Duodenal mucosa (tissue), 2 donors: Measurements from ENCODE around the gene AQP6.

Experiments
- H3K27ac ChIP-seq: one replicate; pipeline ENCODE4 v1.7.0; 2013; ENCODE audit warnings: low read depth, low read length
- H3K27me3 ChIP-seq, 2 donors: one replicate each; pipeline ENCODE4 v1.7.0; 2013; ENCODE audit warnings: low read length in 2 of 2, control low read depth in 1 of 2; ENCODE audit not compliant: insufficient read depth in 2 of 2, control insufficient read depth in 1 of 2
- H3K36me3 ChIP-seq, 2 donors: one replicate each; pipeline ENCODE4 v1.7.0; 2013; ENCODE audit warnings: low read length in 2 of 2, control low read depth in 1 of 2; ENCODE audit not compliant: insufficient read depth in 2 of 2, control insufficient read depth in 1 of 2
- H3K4me1 ChIP-seq, 2 donors: one replicate each; pipeline ENCODE4 v1.7.0; 2013; ENCODE audit warnings: low read length in 2 of 2, control low read depth in 1 of 2; ENCODE audit not compliant: insufficient read depth in 2 of 2, control insufficient read depth in 1 of 2
- H3K4me3 ChIP-seq, 2 donors: one replicate each; pipeline ENCODE4 v1.7.0; 2013; ENCODE audit warnings: low read length in 2 of 2, low read depth in 1 of 2
- H3K9ac ChIP-seq, 2 donors: one replicate each; pipeline ENCODE4 v1.7.0; 2013; ENCODE audit warnings: low read length in 2 of 2, low read depth in 1 of 2
- H3K9me3 ChIP-seq, 2 donors: one replicate each; pipeline ENCODE4 v1.7.0; 2013; ENCODE audit warnings: low read length in 2 of 2, control low read depth in 1 of 2; ENCODE audit not compliant: control insufficient read depth in 1 of 2

AQP6 gene

DNA sequence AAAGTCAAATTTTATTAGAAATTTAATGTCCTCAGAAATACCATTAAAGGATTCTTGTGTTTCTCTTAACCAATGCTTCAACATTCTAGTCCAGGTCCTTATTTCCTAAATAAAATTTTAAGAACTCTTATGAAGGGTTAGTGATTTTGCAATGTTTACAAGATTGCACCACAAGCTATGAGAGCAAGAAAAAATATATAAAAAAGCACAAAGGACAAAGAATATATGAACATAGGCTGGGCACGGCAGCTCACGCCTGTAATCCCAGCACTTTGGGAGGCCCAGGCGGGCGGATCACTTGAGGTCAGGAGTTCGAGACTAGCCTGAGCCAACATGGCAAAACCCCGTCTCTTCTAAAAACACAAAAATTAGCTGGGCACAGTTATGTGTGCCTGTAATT is 44.9 kb downstream of the AQP6 start:
- peaks cover 0 to 6% of the 10 kb centered on the region in 2 donors for H3K36me3 ChIP-seq
- peak overlapping the region; percentile 44 for H3K27ac ChIP-seq
- H3K4me3 ChIP-seq: no peak overlapping the region
- peaks cover 0 to 4% of the 10 kb centered on the region in 2 donors for H3K4me1 ChIP-seq
- no peaks in the 10 kb centered on the region for H3K9me3 ChIP-seq
- H3K27me3 ChIP-seq: no peaks in the 10 kb centered on the region
- H3K9ac ChIP-seq: no peak overlapping the region

DNA sequence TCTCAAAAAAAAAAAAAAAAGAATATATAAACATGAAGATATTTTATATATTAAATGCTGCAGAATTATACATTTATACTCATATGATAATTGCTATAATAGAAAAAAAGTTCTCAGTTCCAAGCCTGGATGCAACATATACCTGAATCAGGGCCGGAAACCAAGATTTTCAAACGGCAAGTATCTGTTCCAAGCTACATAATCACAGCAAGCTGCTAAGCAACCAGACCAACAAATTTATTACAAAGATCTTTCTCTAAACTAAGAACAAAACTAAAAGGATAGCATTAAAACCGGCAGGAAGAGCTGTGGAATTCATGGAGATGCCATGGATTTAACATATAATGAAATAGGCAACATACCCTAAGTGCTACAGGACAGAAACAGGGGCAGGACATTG is 45.4 kb downstream of the AQP6 start:
- Histone ChIP-seq H3K9ac (no peak overlapping the region), H3K27ac (no peak overlapping the region), H3K4me1 (peaks cover 0 to 4% of the 10 kb centered on the region in 2 donors), H3K9me3 (no peaks in the 10 kb centered on the region), H3K27me3 (no peaks in the 10 kb centered on the region), H3K4me3 (no peak overlapping the region), H3K36me3 (peaks cover 0 to 6% of the 10 kb centered on the region in 2 donors)

DNA sequence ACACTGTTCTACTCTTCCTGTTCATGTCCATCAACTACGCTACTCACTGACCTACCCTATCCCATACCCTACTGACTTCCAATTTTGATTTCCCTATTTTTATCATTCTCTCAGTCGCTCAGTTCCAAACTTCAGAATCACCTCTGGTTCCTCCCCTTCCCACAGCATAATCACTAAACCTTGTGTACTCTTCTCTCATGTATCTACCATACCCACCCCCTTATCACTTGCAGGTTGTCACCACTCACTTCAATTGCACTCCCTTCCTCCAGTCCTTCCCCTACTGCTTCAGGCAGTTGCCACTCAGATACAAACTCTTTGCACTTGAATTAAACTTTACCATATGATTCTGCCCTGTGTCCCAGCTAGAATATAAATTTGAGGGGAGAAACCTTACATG is 46.2 kb downstream of the AQP6 start:
- Histone ChIP-seq H3K27me3 (no peaks in the 10 kb centered on the region), H3K36me3 (no peaks in the 10 kb centered on the region), H3K4me1 (peaks cover 0 to 4% of the 10 kb centered on the region in 2 donors)

DNA sequence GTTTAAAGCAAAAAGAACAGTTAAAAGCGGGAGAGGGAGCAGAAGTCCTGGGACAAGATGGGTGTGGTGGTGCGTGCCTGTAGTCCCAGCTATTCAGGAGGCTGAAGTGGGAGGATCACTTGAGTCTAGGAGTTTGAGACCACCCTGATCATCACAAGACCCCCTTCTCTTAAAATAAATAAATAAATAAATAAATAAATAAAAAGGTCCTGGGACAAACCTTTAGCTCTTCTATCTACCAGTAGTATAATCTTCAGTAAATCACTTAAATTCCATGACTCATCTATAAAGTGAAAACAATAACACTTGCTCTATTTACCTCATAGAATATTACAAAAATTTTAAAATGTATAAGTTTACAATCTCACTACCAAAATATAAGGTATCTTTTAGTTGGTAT is 46.8 kb downstream of the AQP6 start:
- Histone ChIP-seq H3K9ac (no peak overlapping the region), H3K4me1 (peaks cover 5 to 6% of the 10 kb centered on the region in 2 donors), H3K36me3 (no peaks in the 10 kb centered on the region), H3K27ac (no peak overlapping the region), H3K4me3 (no peak overlapping the region), H3K9me3 (no peaks in the 10 kb centered on the region), H3K27me3 (no peaks in the 10 kb centered on the region)

More for the DNA sequence above, 46.2 kb downstream of the AQP6 start:
- Histone ChIP-seq H3K27ac (no peak overlapping the region), H3K9ac (no peak overlapping the region), H3K4me3 (no peak overlapping the region), H3K9me3 (no peaks in the 10 kb centered on the region)

DNA sequence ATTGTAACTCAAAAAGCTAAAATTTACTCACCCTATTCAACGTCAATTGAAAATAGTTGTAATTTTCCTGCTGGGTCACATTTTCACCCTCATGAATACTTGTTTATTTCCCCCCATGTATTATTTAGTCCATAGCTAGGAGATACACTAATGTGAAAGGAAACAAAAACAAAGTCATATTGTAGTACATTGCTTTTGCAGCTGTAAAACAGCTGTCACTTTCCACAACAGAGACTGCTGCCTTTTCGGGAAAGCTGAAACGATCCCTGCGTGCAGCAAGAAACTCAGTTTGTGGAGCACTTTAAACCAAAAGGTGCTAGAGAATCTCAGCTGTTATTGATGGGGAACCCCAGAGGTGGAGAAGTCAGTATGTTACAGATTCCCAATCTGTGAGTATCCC is 48.3 kb downstream of the AQP6 start:
- peaks cover 9 to 10% of the 10 kb centered on the region in 2 donors for H3K4me1 ChIP-seq
- H3K9me3 ChIP-seq: no peaks in the 10 kb centered on the region
- H3K9ac ChIP-seq: no peak overlapping the region
- no peak overlapping the region for H3K27ac ChIP-seq
- no peak overlapping the region for H3K4me3 ChIP-seq
- no peaks in the 10 kb centered on the region for H3K27me3 ChIP-seq
- no peaks in the 10 kb centered on the region for H3K36me3 ChIP-seq

DNA sequence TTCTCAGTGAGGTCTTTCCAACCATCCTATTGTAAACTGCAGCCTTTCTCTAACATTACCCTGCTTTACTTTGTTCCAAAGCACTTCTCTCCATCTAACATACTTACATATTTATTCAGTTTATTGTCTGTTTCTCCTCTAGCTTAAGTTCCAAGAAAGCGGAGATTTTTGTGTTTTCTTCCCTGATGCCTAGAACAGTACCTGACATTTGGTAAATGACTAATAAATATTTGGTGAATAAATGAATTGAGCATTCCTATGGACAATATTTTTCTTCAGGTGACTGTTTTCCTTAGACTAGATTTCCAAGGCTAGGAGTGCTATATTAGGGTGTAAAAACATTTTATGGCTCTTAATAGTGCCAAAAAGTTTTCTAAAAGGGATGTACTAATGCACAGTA is 50.2 kb downstream of the AQP6 start:
- Histone ChIP-seq H3K27ac (no peak overlapping the region), H3K4me1 (peaks cover 6 to 9% of the 10 kb centered on the region in 2 donors), H3K4me3 (no peak overlapping the region), H3K9ac (no peak overlapping the region), H3K27me3 (no peaks in the 10 kb centered on the region), H3K9me3 (no peaks in the 10 kb centered on the region), H3K36me3 (no peaks in the 10 kb centered on the region)

DNA sequence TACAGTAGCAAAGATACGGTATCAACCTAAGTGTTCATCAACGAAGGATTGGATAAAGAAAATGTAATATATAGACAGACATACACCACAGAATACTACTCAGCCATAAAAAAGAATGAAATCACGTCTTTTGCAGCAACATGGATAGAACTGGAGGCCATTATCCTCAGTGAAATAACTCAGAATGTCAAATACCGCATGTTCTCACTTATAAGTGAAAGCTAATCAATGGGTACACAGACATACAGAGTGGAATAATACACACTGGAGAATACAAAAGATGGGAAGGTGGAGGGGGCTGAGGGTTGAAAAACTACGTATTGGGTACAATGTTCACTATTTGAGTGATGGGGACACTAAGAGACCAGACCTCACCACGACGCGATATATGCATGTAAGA is 51.5 kb downstream of the AQP6 start:
- Histone ChIP-seq H3K4me1 (peaks cover 6 to 9% of the 10 kb centered on the region in 2 donors), H3K27ac (no peak overlapping the region), H3K27me3 (no peaks in the 10 kb centered on the region), H3K36me3 (no peaks in the 10 kb centered on the region), H3K9ac (peak overlapping the region in 1 of 2 donors; percentile 85), H3K4me3 (peak overlapping the region; percentile 74 to 96), H3K9me3 (no peaks in the 10 kb centered on the region)

DNA sequence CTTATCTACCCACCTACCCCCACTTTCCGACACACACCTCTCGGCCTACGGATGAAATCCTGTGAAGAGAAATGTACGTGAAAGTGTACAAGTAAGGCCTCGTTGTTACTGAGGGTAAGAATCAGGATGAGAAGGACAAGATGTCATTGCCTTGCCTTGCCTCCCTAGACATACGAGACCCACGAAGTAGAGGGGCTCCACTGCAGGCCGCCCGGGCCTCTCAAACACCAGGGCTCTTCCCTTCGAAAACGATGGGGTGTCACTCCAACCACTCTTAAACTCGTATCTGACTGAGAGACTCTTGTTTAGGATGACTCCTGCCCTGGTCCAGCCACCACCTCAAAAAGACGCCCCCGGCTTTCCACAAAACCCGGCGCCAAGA is 52.0 kb downstream of the AQP6 start:
- peaks cover 6 to 9% of the 10 kb centered on the region in 2 donors for H3K4me1 ChIP-seq
- H3K9ac ChIP-seq: peak overlapping the region; percentile 69 to 85
- H3K27ac ChIP-seq: no peak overlapping the region
- no peaks in the 10 kb centered on the region for H3K9me3 ChIP-seq
- peak overlapping the region; percentile 74 to 96 for H3K4me3 ChIP-seq
- H3K36me3 ChIP-seq: no peaks in the 10 kb centered on the region
- H3K27me3 ChIP-seq: no peaks in the 10 kb centered on the region

DNA sequence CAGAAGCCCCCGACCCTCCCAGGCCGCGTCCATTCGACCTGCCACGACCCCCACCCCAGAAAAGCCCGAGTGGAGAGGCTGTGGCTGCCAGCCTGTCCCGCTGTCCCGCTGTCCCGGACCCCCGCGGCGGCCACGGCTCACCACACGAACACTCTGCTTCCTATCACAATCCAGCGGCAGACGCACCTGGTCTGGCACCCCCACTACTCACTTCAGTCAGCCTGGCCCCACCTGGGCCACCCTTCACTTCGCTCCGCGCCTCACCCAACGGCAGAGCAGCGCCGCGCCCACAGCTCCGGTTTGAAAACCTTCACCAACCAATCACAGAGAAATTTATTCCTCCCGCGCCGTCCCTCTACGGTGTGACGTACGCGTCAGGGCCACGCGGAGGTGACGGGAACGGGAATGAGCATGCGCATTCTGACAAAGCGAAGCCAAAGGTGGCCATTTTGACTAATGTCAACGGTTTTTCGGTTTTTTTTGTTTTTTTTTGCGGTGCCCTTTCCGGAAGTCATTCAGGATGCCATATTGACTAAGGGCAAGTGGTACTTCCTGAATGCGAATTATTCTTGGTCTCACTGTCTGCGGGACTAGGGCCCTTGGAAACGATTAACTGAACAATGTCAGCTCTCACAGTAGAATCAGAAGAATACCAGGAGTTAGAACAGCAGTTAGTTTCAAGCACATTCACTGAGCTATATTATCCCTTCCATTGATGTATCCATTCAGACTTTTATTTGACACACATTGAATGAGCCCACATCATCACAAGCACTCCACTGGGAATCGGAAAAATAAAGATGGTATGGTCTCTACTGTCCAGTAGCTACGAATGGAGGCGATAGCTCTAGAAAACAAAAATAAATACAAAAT is 52.7 kb downstream of the AQP6 start, which contains the start of gene RACGAP1:
TSS of gene RACGAP1 (minus strand) at position 308 of the 873 bp plus-strand sequence. CDS start 8,779 bp downstream, outside the sequence.
- no peak within 1 kb of the TSS for H3K27ac ChIP-seq

DNA sequence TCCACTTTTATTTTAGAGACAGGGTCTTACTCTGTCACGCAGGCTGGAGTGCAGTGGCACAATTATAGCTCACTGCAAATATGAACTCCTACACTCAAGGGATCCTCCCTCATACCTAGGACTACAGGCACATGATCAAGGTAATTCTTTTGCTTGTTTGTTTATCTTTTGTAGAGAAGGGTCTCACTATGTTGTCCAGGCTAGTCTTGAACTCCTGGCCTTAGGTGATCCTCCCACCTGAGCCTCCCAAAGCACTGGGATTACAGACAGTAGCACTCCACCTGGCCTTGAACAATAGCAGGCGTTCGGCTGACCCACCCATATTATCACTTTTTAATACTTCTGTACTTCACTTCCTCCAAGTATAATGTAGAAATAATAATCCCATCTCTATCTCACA is 53.9 kb downstream of the AQP6 start:
- H3K27ac ChIP-seq: no peak overlapping the region
- H3K9me3 ChIP-seq: no peaks in the 10 kb centered on the region
- no peaks in the 10 kb centered on the region for H3K27me3 ChIP-seq
- peaks cover 6 to 9% of the 10 kb centered on the region in 2 donors for H3K4me1 ChIP-seq
- no peaks in the 10 kb centered on the region for H3K36me3 ChIP-seq
- no peak overlapping the region for H3K9ac ChIP-seq
- H3K4me3 ChIP-seq: no peak overlapping the region

More for the DNA sequence above, 52.7 kb downstream of the AQP6 start, which contains the start of gene RACGAP1:
- no peaks in the 10 kb centered on the region for H3K9me3 ChIP-seq
- peaks cover 6 to 9% of the 10 kb centered on the region in 2 donors for H3K4me1 ChIP-seq
- peak within 1 kb of the TSS; percentile 69 to 85 for H3K9ac ChIP-seq
- H3K4me3 ChIP-seq: peak within 1 kb of the TSS; percentile 74 to 96
- H3K36me3 ChIP-seq: no peaks in the 10 kb centered on the region
- H3K27me3 ChIP-seq: no peaks in the 10 kb centered on the region
